Neural cell (in vitro differentiated cells): ENCODE measurements around the gene PPP2R5D. TPM values are rescaled to one million over a fixed set of nuclear protein-coding genes. Genes with fewer than 3 reads are reported as not detected.

ENCODE experiments used
- H2AFZ ChIP-seq: fragments of 200-600, 300-800 bp; sonication (generic), shearing (Covaris generic); 2 replicates; pipeline ENCODE4 v1.6.0; 2014; ENCODE audit warnings: low read depth, mild to moderate bottlenecking, antibody characterized with exemption, low read length, moderate library complexity
- H3F3A ChIP-seq: fragments of 200-600 bp; shearing (Covaris generic); 2 replicates; pipeline ENCODE4 v1.6.1; 2016; ENCODE audit warnings: mild to moderate bottlenecking, moderate library complexity, mixed read lengths, antibody characterized with exemption, low read length; ENCODE audit not compliant: insufficient read depth, poor library complexity, severe bottlenecking
- H3K27ac ChIP-seq: fragments of 200-600, 300-800 bp; sonication (generic), shearing (Covaris generic); 2 replicates; pipeline ENCODE4 v1.5.1; 2014; ENCODE audit warnings: mild to moderate bottlenecking, low read length, moderate library complexity
- H3K27me3 ChIP-seq: fragments of 300-800, 200-600 bp; sonication (generic), shearing (Covaris generic); 2 replicates; pipeline ENCODE4 v1.6.0; 2014; ENCODE audit warnings: mild to moderate bottlenecking, low read depth, low read length, moderate library complexity; ENCODE audit not compliant: insufficient read depth
- H3K36me3 ChIP-seq: fragments of 300-800, 200-600 bp; sonication (generic), shearing (Covaris generic); 2 replicates; pipeline ENCODE4 v1.5.1; 2014; ENCODE audit warnings: mild to moderate bottlenecking, antibody characterized with exemption, low read length, moderate library complexity; ENCODE audit not compliant: insufficient read depth
- H3K4me2 ChIP-seq: fragments of 300-800, 200-600 bp; sonication (generic), shearing (Covaris generic); 2 replicates; pipeline ENCODE4 v1.6.0; 2014; ENCODE audit warnings: mild to moderate bottlenecking, low read length
- H3K4me3 ChIP-seq: fragments of 300-800, 200-600 bp; sonication (generic), shearing (Covaris generic); 2 replicates; pipeline ENCODE4 v1.5.1; 2014; ENCODE audit warnings: mild to moderate bottlenecking, low read length, moderate library complexity
- H3K79me2 ChIP-seq: fragments of 200-600 bp; shearing (Covaris generic); replicated peaks from 2 replicates; pipeline ENCODE4 v1.6.0; 2014; ENCODE audit warnings: mild to moderate bottlenecking, low read length, moderate library complexity; ENCODE audit not compliant: insufficient read depth
- H3K9ac ChIP-seq: fragments of 300-800, 200-600 bp; sonication (generic), shearing (Covaris generic); 2 replicates; pipeline ENCODE4 v1.6.1; 2016; ENCODE audit warnings: mild to moderate bottlenecking, low read length, mixed read lengths
- H3K9me2 ChIP-seq: fragments of 200-600 bp; shearing (Covaris generic); 2 replicates; pipeline ENCODE4 v1.6.1; 2016; ENCODE audit warnings: mild to moderate bottlenecking, low read length, mixed read lengths; ENCODE audit not compliant: insufficient read depth
- H3K9me3 ChIP-seq: fragments of 200-600, 300-800 bp; sonication (generic), shearing (Covaris generic); 2 replicates; pipeline ENCODE4 v1.6.1; 2016; ENCODE audit warnings: mild to moderate bottlenecking, mixed run types, low read length, moderate library complexity, mixed read lengths
- H4K20me1 ChIP-seq: fragments of 200-600 bp; shearing (Covaris generic); 2 replicates; pipeline ENCODE4 v1.6.1; 2016; ENCODE audit warnings: mild to moderate bottlenecking, mixed run types; ENCODE audit not compliant: insufficient read depth
- EP300 ChIP-seq: fragments of 450-650 bp; conservative IDR thresholded peaks from 2 replicates; pipeline ENCODE4 v1.6.1; 2014; ENCODE audit warnings: antibody characterized with exemption, mild to moderate bottlenecking, moderate library complexity; ENCODE audit not compliant: poor library complexity, severe bottlenecking
- EZH2 ChIP-seq: fragments of 200-600, 300-800 bp; shearing (Covaris generic), sonication (generic); IDR thresholded peaks from 2 replicates; pipeline ENCODE4 v1.6.1; 2014; ENCODE audit warnings: antibody characterized with exemption, low read length, borderline replicate concordance, mild to moderate bottlenecking; ENCODE audit not compliant: insufficient read depth, poor library complexity, severe bottlenecking
- MXI1 ChIP-seq: fragments of 450-650 bp; conservative IDR thresholded peaks from 2 replicates; pipeline ENCODE4 v1.6.1; 2014; ENCODE audit warnings: antibody characterized with exemption, mild to moderate bottlenecking; ENCODE audit not compliant: poor library complexity, severe bottlenecking
- POLR2AphosphoS5 ChIP-seq: IDR thresholded peaks from 2 replicates; pipeline ENCODE4 v1.6.1; 2012
- RAD21 ChIP-seq: fragments of 450-650 bp; conservative IDR thresholded peaks from 2 replicates; pipeline ENCODE4 v1.6.1; 2014; ENCODE audit warnings: antibody characterized with exemption, mild to moderate bottlenecking, moderate library complexity
- SMC3 ChIP-seq: fragments of 450-650 bp; conservative IDR thresholded peaks from 2 replicates; pipeline ENCODE4 v1.6.1; 2014; ENCODE audit warnings: antibody characterized with exemption, mild to moderate bottlenecking, moderate library complexity; ENCODE audit not compliant: poor library complexity
- TAF1 ChIP-seq: IDR thresholded peaks from 2 replicates; pipeline ENCODE4 v1.6.1; 2012; ENCODE audit warnings: low read depth
- polyA plus RNA-seq: library from polyadenylated mRNA; depleted of rRNA; stranded (reverse); fragments of >200 nt; gene quantifications from 2 replicates; pipeline ENCODE4 v1.2.3, GENCODE V29; 2014
- TF ChIP-seq, protein P1 (sequence below): fragments of 450-650 bp; IDR thresholded peaks from 2 replicates; pipeline ENCODE4 v1.5.1; 2014; ENCODE audit warnings: antibody characterized with exemption, mild to moderate bottlenecking, moderate library complexity; ENCODE audit not compliant: poor library complexity, severe bottlenecking
- TF ChIP-seq, protein P2 (sequence below): IDR thresholded peaks from 2 replicates; pipeline ENCODE4 v1.6.1; 2012; ENCODE audit warnings: borderline replicate concordance

PPP2R5D gene
- polyA plus RNA-seq, 1 donor from 2014 or later, result 41.1 TPM

DNA sequence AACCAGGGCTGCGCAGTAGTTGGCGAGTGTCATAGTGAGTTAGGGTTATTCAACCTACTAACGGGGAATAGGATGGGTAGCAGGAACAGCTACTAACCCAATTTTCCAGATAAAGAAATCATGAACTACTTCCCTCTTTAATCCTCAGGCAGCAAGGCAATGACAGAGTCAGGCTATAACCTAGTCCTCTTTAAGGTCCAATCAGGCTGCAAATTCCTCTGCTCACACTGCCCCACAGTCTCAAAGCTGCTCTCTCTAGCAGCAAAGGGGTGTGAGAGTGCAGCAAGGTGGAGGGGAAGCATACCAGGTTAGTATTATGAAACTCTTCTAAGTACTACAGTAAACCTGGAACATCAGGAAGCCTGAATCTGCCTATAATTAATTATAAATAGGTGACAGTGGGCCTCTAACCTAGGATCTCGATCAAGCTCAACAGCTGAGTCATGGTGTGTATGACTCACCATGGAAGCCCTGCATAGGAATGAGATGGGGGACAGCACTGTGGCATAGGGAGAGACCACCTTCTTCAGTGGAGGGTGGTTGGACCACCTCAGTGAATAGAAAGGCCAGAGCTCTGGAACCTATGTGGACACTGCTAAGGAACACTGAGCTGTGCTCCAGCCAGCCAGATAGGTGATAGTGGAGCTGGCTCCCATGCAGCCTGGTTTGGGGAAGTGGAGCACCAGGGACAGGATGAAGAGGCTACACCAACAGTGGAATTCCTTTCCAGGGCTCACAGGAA lies 13.3 kb upstream of the PPP2R5D start:
- TF ChIP-seq, protein P1, sequence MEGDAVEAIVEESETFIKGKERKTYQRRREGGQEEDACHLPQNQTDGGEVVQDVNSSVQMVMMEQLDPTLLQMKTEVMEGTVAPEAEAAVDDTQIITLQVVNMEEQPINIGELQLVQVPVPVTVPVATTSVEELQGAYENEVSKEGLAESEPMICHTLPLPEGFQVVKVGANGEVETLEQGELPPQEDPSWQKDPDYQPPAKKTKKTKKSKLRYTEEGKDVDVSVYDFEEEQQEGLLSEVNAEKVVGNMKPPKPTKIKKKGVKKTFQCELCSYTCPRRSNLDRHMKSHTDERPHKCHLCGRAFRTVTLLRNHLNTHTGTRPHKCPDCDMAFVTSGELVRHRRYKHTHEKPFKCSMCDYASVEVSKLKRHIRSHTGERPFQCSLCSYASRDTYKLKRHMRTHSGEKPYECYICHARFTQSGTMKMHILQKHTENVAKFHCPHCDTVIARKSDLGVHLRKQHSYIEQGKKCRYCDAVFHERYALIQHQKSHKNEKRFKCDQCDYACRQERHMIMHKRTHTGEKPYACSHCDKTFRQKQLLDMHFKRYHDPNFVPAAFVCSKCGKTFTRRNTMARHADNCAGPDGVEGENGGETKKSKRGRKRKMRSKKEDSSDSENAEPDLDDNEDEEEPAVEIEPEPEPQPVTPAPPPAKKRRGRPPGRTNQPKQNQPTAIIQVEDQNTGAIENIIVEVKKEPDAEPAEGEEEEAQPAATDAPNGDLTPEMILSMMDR, result no peak
- TF ChIP-seq POLR2AphosphoS5, result no peak
- Histone ChIP-seq H3K9me3 (no peaks in the 10 kb centered on the region), H3K27me3 (no peaks in the 10 kb centered on the region), H3K27ac (no peak overlapping the region), H3K9me2 (no peaks in the 10 kb centered on the region), H3K36me3 (no peaks in the 10 kb centered on the region), H3K4me2 (no peak overlapping the region), H3K79me2 (no peaks in the 10 kb centered on the region), H2AFZ (no peak overlapping the region), H3K4me3 (no peak overlapping the region), H4K20me1 (no peaks in the 10 kb centered on the region), H3F3A (no peaks in the 10 kb centered on the region), H3K9ac (no peak overlapping the region)

DNA sequence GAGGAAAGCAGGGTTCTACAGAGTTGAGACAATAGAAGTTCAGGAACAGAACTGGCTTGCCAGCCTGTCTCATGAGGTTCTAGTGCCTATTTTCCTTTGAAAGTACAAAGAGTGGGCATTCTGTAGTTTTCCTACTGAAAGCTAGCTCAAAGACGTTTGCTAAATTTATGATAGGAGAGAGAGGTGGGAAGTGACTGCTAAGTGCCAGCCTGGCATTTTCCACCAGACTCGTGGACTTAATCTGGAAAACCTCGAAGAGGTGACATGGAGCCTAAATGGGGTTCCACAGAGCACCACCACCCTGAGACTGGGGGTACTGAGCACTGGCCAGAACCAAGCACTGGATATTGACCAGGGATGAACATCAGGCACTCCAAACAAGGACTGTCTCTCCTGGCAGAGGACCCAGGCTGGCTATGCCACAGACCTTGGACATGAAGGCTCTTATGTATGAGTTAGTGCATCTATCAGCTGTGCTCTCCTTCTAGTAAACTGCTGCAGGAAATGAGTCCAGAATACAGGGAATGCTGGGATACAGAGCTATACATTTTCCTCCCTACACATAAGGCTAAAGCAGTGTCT lies 12.5 kb upstream of the PPP2R5D start:
- Histone ChIP-seq H3K4me2 (no peak overlapping the region), H3K36me3 (no peaks in the 10 kb centered on the region), H3F3A (no peaks in the 10 kb centered on the region), H3K27ac (no peak overlapping the region), H3K9me3 (no peaks in the 10 kb centered on the region), H3K9me2 (no peaks in the 10 kb centered on the region), H4K20me1 (no peaks in the 10 kb centered on the region), H3K9ac (no peak overlapping the region), H3K27me3 (no peaks in the 10 kb centered on the region), H3K4me3 (no peak overlapping the region), H3K79me2 (no peaks in the 10 kb centered on the region), H2AFZ (no peak overlapping the region)
- TF ChIP-seq RAD21, result no peak
- TF ChIP-seq EP300, result no peak
- no peak for TF ChIP-seq EZH2
- TF ChIP-seq SMC3, result no peak
- TF ChIP-seq, protein P1, result no peak
- TF ChIP-seq MXI1, result no peak
- TF ChIP-seq POLR2AphosphoS5, result no peak
- TF ChIP-seq, protein P2, sequence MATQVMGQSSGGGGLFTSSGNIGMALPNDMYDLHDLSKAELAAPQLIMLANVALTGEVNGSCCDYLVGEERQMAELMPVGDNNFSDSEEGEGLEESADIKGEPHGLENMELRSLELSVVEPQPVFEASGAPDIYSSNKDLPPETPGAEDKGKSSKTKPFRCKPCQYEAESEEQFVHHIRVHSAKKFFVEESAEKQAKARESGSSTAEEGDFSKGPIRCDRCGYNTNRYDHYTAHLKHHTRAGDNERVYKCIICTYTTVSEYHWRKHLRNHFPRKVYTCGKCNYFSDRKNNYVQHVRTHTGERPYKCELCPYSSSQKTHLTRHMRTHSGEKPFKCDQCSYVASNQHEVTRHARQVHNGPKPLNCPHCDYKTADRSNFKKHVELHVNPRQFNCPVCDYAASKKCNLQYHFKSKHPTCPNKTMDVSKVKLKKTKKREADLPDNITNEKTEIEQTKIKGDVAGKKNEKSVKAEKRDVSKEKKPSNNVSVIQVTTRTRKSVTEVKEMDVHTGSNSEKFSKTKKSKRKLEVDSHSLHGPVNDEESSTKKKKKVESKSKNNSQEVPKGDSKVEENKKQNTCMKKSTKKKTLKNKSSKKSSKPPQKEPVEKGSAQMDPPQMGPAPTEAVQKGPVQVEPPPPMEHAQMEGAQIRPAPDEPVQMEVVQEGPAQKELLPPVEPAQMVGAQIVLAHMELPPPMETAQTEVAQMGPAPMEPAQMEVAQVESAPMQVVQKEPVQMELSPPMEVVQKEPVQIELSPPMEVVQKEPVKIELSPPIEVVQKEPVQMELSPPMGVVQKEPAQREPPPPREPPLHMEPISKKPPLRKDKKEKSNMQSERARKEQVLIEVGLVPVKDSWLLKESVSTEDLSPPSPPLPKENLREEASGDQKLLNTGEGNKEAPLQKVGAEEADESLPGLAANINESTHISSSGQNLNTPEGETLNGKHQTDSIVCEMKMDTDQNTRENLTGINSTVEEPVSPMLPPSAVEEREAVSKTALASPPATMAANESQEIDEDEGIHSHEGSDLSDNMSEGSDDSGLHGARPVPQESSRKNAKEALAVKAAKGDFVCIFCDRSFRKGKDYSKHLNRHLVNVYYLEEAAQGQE, result no peak
- TF ChIP-seq TAF1, result no peak
